Keratinocyte (primary cell): Measurements from ENCODE around the gene FOXR2. TPM values are rescaled to one million over a fixed set of nuclear protein-coding genes. Genes with fewer than 3 reads are reported as not detected.

Experiments
- DNase-seq: peaks from one replicate; pipeline ENCODE4 v3.0.0-alpha.2; 2011; ENCODE audit warnings: low read depth, missing footprints, low spot score
- FAIRE-seq: peaks from 2 replicates; lab custom pipeline; 2011; peaks lifted over from hg19 to GRCh38; lab: Jason Lieb, UNC
- H2AFZ ChIP-seq: 2 replicates; pipeline ENCODE4 v1.6.0; 2012; ENCODE audit warnings: low read length, control low read depth, inconsistent platforms; ENCODE audit not compliant: control insufficient read depth
- H3K27ac ChIP-seq: 2 replicates; pipeline ENCODE4 v1.5.1; 2011; ENCODE audit warnings: low read length; ENCODE audit not compliant: control insufficient read depth, insufficient read depth
- H3K27me3 ChIP-seq: 3 replicates; pipeline ENCODE4 v1.6.0; 2011; ENCODE audit warnings: low read length; ENCODE audit not compliant: control insufficient read depth, insufficient read depth; ENCODE audit errors: extremely low read depth
- H3K36me3 ChIP-seq, 2 experiments: 2 replicates in 1 of 2; 3 replicates in 1 of 2; pipeline ENCODE4 v1.5.1; 2011; ENCODE audit warnings: low read length in 2 of 2, mild to moderate bottlenecking in 1 of 2; ENCODE audit not compliant: control insufficient read depth in 2 of 2, insufficient read depth in 2 of 2; ENCODE audit errors: extremely low read depth in 1 of 2
- H3K4me1 ChIP-seq: 3 replicates; pipeline ENCODE4 v1.5.1; 2011; ENCODE audit warnings: low read length; ENCODE audit not compliant: control insufficient read depth, insufficient read depth; ENCODE audit errors: extremely low read depth
- H3K4me2 ChIP-seq: 3 replicates; pipeline ENCODE4 v1.6.0; 2011; ENCODE audit warnings: low read depth, low read length; ENCODE audit not compliant: control insufficient read depth, insufficient read depth; ENCODE audit errors: extremely low read depth
- H3K4me3 ChIP-seq, 3 experiments: fragments of 200-600 bp in 1 of 3; sonication (generic) in 1 of 3; 2 replicates in 2 of 3; 3 replicates in 1 of 3; pipeline ENCODE4 v1.5.1; 2011 to 2016; ENCODE audit warnings: low read length in 3 of 3, mild to moderate bottlenecking in 3 of 3, control low read depth in 2 of 3, inconsistent platforms in 1 of 3, low read depth in 1 of 3, mixed read lengths in 1 of 3, mixed run types in 1 of 3, moderate library complexity in 1 of 3; ENCODE audit not compliant: control insufficient read depth in 2 of 3, insufficient read depth in 2 of 3; ENCODE audit errors: extremely low read depth in 1 of 3
- H3K79me2 ChIP-seq: 2 replicates; pipeline ENCODE4 v1.6.0; 2012; ENCODE audit warnings: low read length; ENCODE audit not compliant: control insufficient read depth, insufficient read depth
- H3K9ac ChIP-seq: 3 replicates; pipeline ENCODE4 v1.6.0; 2011; ENCODE audit warnings: low read length; ENCODE audit not compliant: control insufficient read depth, insufficient read depth; ENCODE audit errors: extremely low read depth
- H3K9me1 ChIP-seq: 3 replicates; pipeline ENCODE4 v1.6.0; 2011; ENCODE audit warnings: low read length; ENCODE audit not compliant: control insufficient read depth, insufficient read depth; ENCODE audit errors: extremely low read depth
- H3K9me3 ChIP-seq: 2 replicates; pipeline ENCODE4 v1.5.1; 2012; ENCODE audit warnings: low read depth, low read length; ENCODE audit not compliant: control insufficient read depth
- H4K20me1 ChIP-seq: 3 replicates; pipeline ENCODE4 v1.6.0; 2011; ENCODE audit warnings: low read length; ENCODE audit not compliant: control insufficient read depth, insufficient read depth; ENCODE audit errors: extremely low read depth
- EZH2 ChIP-seq: IDR thresholded peaks from one replicate; pipeline ENCODE4 v1.6.1; 2012; ENCODE audit warnings: inconsistent platforms, mild to moderate bottlenecking, low read length, moderate library complexity
- dilution Hi-C: fragments of 300-500 bp; cut with MboI; formaldehyde crosslinking; loops from one replicate; pipeline ENCODE4 v1.7.0; 2020; ENCODE audit warnings: low sequenced_read_pairs; ENCODE audit not compliant: extremely low pct_ligation_motif_present
- polyA plus RNA-seq, 5 experiments: library from polyadenylated mRNA; depleted of rRNA in 3 of 5; stranded (reverse) in 3 of 5; stranded (forward) in 1 of 5; unstranded in 1 of 5; fragments of >200 nt; gene quantifications; 1 replicate in 1 of 5; 2 replicates in 3 of 5; 3 replicates in 1 of 5; pipeline versions ENCODE4 v1.2.1 to v1.2.3, GENCODE V29; 2011 to 2012; ENCODE audit warnings: missing spikeins in 2 of 5, low read depth in 1 of 5, low replicate concordance in 1 of 5
- TF ChIP-seq, protein P1 (sequence below), 3 experiments: IDR thresholded peaks in 1 of 3; conservative IDR thresholded peaks in 1 of 3; optimal IDR thresholded peaks in 1 of 3; 2 replicates in 2 of 3; 3 replicates in 1 of 3; pipeline versions ENCODE3 to v1.5.1; 2011; ENCODE audit warnings: low read length in 3 of 3, mild to moderate bottlenecking in 3 of 3, moderate library complexity in 2 of 3, control low read depth in 1 of 3, inconsistent platforms in 1 of 3; ENCODE audit not compliant: insufficient read depth in 2 of 3; ENCODE audit errors: extremely low read depth in 1 of 3

FOXR2 gene
- polyA plus RNA-seq, 1 donor (not counting 4 experiments of a cell fraction or from before 2014, with no cell fraction given), result not detected

DNA sequence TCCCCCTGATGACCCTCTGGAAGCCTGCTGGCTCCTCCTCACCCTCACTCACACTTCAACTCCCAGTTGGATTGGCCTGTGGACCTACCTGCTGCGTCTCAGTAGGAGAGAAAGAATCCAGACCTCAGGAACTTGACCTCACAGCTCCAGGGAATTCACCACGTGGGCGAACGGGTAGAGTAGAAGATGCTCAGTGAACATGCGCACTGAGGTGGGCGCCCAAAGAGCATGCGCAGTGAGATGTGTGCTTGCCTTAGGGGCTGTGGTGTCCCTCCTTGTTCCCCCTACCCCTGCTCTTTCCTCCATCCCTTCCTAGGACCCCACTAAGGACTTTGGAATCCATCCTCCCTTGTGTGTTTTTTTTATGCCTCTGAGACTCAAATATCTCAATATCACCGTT, 12.9 kb downstream of the FOXR2 start:
- no peaks in the 10 kb centered on the region for H3K27me3 ChIP-seq
- no peaks in the 10 kb centered on the region for H3K79me2 ChIP-seq
- no peaks in the 10 kb centered on the region for H3K4me1 ChIP-seq
- H3K9me3 ChIP-seq, result peaks cover 2% of the 10 kb centered on the region
- no peaks in the 10 kb centered on the region for H3K9me1 ChIP-seq
- TF ChIP-seq, protein P1, sequence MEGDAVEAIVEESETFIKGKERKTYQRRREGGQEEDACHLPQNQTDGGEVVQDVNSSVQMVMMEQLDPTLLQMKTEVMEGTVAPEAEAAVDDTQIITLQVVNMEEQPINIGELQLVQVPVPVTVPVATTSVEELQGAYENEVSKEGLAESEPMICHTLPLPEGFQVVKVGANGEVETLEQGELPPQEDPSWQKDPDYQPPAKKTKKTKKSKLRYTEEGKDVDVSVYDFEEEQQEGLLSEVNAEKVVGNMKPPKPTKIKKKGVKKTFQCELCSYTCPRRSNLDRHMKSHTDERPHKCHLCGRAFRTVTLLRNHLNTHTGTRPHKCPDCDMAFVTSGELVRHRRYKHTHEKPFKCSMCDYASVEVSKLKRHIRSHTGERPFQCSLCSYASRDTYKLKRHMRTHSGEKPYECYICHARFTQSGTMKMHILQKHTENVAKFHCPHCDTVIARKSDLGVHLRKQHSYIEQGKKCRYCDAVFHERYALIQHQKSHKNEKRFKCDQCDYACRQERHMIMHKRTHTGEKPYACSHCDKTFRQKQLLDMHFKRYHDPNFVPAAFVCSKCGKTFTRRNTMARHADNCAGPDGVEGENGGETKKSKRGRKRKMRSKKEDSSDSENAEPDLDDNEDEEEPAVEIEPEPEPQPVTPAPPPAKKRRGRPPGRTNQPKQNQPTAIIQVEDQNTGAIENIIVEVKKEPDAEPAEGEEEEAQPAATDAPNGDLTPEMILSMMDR (optimal IDR thresholded peaks at IDR 0.05 in 1 of 3, IDR thresholded peaks at IDR 0.05 in 1 of 3, conservative IDR thresholded peaks at IDR 0.05 in 1 of 3; ENCODE audit: extremely low read depth in 1 of 3, insufficient read depth in 2 of 3, low read length in 3 of 3), result no peak
- no peak for TF ChIP-seq EZH2
- no peak overlapping the region for H3K4me3 ChIP-seq
- no peak for FAIRE-seq
- no peak for DNase-seq
- no peak overlapping the region for H2AFZ ChIP-seq
- H3K4me2 ChIP-seq, result no peak overlapping the region
- H3K9ac ChIP-seq, result no peak overlapping the region
- H4K20me1 ChIP-seq, result no peaks in the 10 kb centered on the region
- H3K27ac ChIP-seq, result no peak overlapping the region
- no peaks in the 10 kb centered on the region for H3K36me3 ChIP-seq
- dilution Hi-C loops, result no loop called here

GRCh38 chrX:55638933-55639332, 15.7 kb downstream of the FOXR2 start:
- Histone ChIP-seq H3K9ac (no peak overlapping the region), H3K27ac (no peak overlapping the region), H3K4me1 (no peaks in the 10 kb centered on the region), H3K79me2 (no peaks in the 10 kb centered on the region), H4K20me1 (no peaks in the 10 kb centered on the region), H3K9me1 (no peaks in the 10 kb centered on the region), H3K27me3 (no peaks in the 10 kb centered on the region), H3K4me3 (no peak overlapping the region), H2AFZ (no peak overlapping the region), H3K9me3 (peaks cover 2% of the 10 kb centered on the region), H3K4me2 (no peak overlapping the region), H3K36me3 (no peaks in the 10 kb centered on the region)
- dilution Hi-C loops, result no loop called here
- FAIRE-seq (no peak), DNase-seq (no peak)
- TF ChIP-seq, protein P1 (optimal IDR thresholded peaks at IDR 0.05 in 1 of 3, IDR thresholded peaks at IDR 0.05 in 1 of 3, conservative IDR thresholded peaks at IDR 0.05 in 1 of 3; ENCODE audit: extremely low read depth in 1 of 3, insufficient read depth in 2 of 3, low read length in 3 of 3), result no peak
- no peak for TF ChIP-seq EZH2
